Measurements from ENCODE around the gene FGD6.

FGD6 gene

DNA sequence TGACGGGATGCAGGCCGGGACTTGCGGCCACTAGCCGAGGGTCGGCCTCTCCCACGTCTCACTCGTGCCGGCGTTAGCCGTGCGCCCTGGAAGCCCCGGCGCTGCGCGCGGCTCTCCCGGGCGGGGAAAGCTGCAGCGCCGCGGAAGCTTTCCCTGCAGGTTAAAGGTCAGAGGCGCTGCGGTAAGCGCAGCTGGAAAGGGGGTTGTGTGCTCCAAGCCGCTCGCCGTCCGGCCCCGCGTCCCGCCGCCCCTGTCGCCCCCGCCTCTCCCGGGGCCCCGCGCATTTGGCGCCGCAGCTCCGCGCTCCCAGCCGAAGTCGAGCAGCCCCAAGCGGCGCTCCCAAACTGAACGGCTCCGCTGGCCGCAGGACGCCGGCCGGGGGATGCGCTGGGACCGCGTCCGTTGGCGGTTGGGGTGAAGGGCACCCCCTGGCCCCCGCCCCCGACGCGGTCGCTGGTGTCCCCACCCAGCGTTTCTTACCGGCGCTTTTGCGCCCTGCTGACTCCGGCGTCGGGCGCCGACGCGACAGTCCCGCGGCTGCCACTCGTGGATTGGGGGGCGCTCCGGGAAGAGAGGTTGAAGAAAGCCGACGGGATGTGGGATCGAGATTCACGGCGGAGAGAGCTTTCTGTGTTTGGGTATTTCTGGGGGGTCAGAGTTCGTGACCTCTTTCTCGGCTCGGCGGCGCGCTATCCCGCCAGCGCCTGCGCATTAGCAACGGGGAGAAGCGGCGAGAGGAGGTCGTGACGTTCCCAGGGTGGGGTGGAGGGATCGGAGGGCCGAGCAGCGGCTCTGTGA is 144.2 kb downstream of the FGD6 start, which contains the start of gene NR2C1:
TSS of gene NR2C1 (minus strand) at position 719 of the 798 bp plus-strand sequence. CDS start 6,234 bp downstream, outside the sequence.
- ChIA-PET POLR2A (ENCODE audit: low non-redundant PET) (no interaction called here), CTCF (interaction anchor here (0.6 to 1.0 kb wide), 8 partner anchors 13 to 1883 kb away, joined by 3 to 5 read pairs (median 3); partner anchors contain the start of gene FGD6)
- TF ChIP-seq, protein P1, sequence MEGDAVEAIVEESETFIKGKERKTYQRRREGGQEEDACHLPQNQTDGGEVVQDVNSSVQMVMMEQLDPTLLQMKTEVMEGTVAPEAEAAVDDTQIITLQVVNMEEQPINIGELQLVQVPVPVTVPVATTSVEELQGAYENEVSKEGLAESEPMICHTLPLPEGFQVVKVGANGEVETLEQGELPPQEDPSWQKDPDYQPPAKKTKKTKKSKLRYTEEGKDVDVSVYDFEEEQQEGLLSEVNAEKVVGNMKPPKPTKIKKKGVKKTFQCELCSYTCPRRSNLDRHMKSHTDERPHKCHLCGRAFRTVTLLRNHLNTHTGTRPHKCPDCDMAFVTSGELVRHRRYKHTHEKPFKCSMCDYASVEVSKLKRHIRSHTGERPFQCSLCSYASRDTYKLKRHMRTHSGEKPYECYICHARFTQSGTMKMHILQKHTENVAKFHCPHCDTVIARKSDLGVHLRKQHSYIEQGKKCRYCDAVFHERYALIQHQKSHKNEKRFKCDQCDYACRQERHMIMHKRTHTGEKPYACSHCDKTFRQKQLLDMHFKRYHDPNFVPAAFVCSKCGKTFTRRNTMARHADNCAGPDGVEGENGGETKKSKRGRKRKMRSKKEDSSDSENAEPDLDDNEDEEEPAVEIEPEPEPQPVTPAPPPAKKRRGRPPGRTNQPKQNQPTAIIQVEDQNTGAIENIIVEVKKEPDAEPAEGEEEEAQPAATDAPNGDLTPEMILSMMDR (conservative IDR thresholded peaks at IDR 0.05; ENCODE audit: low read depth), result no peak
- DNase-seq (ENCODE audit: low spot score), result peak; percentile 99
- H3K27ac ChIP-seq, result peak within 1 kb of the TSS; percentile 88

DNA sequence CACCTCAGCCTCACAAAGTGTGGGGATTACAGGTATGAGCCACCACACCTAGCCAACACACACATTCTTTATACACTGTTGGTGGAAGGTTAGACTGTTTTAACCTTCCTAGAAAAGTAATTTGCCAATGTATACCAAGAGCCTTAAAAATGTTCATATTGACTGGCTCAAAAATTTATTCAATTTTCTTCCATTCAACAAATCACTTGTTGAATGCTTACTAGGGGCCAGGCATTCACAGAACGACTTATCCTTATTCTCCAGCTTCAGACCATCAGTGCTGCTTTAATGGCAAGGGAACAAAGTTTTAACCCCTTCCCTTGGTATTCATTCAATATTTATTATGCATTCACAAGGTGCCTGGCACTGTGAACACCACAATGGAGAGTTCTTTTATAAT is 146.9 kb downstream of the FGD6 start:
- CTCF ChIA-PET, result interaction anchor here (0.7 kb wide), 1 partner anchor 301 kb away, joined by 3 read pairs; no protein-coding TSS in a partner anchor
- no peak overlapping the region for H3K27ac ChIP-seq
- no peak for DNase-seq (ENCODE audit: low spot score)
- TF ChIP-seq, protein P1 (conservative IDR thresholded peaks at IDR 0.05; ENCODE audit: low read depth), result no peak
- POLR2A ChIA-PET (ENCODE audit: low non-redundant PET), result no interaction called here

DNA sequence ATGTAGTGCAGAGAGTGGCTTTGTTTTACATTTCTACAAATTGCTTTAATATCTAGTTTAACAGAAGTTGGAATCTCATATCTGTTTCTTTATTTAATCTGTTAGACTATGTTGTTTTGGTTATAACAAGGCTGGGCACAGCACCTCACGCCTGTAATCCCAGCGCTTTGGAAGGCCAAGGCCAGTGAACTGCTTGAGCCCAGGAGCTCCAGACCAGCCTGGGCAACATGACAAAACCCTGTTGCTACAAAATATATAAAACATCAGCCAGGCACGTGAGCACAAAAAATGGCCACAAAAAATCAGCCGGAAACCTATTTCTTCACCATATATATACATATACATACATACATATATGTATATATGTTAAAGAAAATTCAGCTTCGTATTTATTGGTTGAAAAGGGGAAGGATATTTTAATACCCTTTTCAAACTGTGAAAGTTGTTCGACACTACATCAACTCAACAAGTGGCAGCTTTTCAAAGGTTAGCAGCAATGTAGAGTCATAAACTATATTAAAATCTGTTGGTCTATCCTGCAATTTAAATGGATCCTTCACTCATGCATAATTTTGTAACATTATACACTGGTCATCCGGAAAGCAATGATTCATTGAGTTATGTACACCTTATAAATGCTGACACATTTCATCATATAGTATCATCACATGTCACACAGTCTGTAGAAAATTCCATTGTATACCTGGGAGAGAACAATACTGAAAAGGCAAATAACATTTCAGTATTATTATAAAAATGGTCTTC is 151.0 kb downstream of the FGD6 start:
- CTCF ChIA-PET, result no interaction called here
- POLR2A ChIA-PET (ENCODE audit: low non-redundant PET), result no interaction called here
- no peak overlapping the region for H3K27ac ChIP-seq
- TF ChIP-seq, protein P1 (conservative IDR thresholded peaks at IDR 0.05; ENCODE audit: low read depth), result no peak
- DNase-seq (ENCODE audit: low spot score), result peak; percentile 24

DNA sequence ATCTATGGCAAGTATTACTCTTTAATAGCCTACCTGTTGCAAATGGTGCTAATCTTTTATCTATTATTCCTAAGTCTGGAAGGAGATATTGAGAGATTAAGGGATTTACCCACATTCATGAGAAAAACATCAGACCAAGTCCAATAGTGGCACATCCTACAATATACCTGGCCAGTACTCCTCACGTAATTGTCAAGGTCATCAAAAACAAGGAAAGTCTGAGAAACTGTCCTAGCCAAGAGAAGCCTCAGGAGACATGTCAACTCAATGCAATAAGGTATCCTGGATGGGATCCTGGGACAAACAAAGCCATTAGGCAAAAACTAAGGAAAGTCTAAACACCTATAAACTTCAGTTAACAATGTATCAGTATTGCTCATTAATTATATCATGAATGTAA is 156.3 kb downstream of the FGD6 start:
- ChIA-PET POLR2A (ENCODE audit: low non-redundant PET) (no interaction called here), CTCF (no interaction called here)
- H3K27ac ChIP-seq, result no peak overlapping the region

DNA sequence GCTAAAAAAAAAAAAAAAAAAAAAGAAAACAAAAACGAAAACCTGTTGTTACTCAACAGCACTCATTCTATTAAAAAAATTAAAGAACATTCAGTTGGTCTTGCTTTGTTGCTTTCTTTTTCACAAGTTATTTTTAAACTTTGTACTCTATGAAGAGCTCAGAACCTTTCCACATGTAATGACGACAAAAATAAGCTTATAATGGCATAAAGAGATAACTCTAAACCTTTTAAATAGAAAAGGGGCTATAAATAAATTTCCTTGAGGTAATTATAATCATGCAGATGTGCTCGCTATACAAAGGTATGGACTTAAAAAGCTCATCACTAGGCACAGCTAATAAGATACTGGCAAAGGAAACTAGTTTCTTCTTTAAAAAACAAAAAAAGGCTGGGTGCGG is 157.3 kb downstream of the FGD6 start:
- POLR2A ChIA-PET (ENCODE audit: low non-redundant PET), result no interaction called here
- H3K27ac ChIP-seq, result no peak overlapping the region
- CTCF ChIA-PET, result interaction anchor here (0.6 to 0.7 kb wide), 4 partner anchors 13 to 517 kb away, joined by 3 to 8 read pairs (median 4); no protein-coding TSS in a partner anchor
- no peak for DNase-seq (ENCODE audit: low spot score)
- TF ChIP-seq, protein P1 (conservative IDR thresholded peaks at IDR 0.05; ENCODE audit: low read depth), result no peak

More for the DNA sequence above, 156.3 kb downstream of the FGD6 start:
- TF ChIP-seq, protein P1 (conservative IDR thresholded peaks at IDR 0.05; ENCODE audit: low read depth), result no peak
- DNase-seq (ENCODE audit: low spot score), result no peak

DNA sequence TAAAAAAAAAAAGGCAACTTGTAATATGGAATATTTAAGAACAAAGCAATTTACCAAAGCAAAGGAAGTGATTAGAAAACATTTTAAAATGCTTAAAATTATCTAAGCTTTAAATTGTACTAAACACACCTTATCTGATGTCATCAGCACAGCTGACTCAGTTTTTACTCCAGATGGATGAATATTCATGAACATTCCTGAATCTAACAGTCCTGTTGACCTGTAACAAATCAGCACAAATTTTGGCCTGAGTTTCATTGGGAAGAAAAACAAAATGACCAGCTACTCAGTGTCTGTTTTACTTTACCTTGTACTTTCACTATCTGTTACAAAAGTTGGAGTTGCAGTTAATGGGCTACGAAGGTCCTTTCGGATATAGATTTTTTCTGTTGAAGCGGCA is 159.8 kb downstream of the FGD6 start:
- DNase-seq (ENCODE audit: low spot score), result no peak
- ChIA-PET CTCF (interaction anchor here (0.7 kb wide), 1 partner anchor 13 kb away, joined by 5 read pairs; no protein-coding TSS in a partner anchor), POLR2A (ENCODE audit: low non-redundant PET) (no interaction called here)
- TF ChIP-seq, protein P1 (conservative IDR thresholded peaks at IDR 0.05; ENCODE audit: low read depth), result no peak
- no peak overlapping the region for H3K27ac ChIP-seq

Measured in RWPE1 (cell line).